Frontal cortex (tissue), 4 donors: ENCODE data around the gene SLC66A2. TPM values are rescaled to one million over a fixed set of nuclear protein-coding genes. Genes with fewer than 3 reads are reported as not detected.

Experiments
- DNase-seq, 2 donors: peaks; one replicate each; pipeline ENCODE4 v3.0.0; 2012; ENCODE audit warnings: low spot score in 2 of 2
- FAIRE-seq: peaks from 2 replicates; lab custom pipeline; 2012; peaks lifted over from hg19 to GRCh38; lab: Jason Lieb, UNC
- total RNA-seq: library from RNA; depleted of rRNA; stranded (reverse); fragments of >200 nt; gene quantifications from one replicate; pipeline ENCODE4 v1.2.3, GENCODE V29; 2014
- donor health status: control.
- donor health status: control.
- donor health status: control.

The SLC66A2 gene
- total RNA-seq, 1 donor from 2014 or later, result 29.8 TPM

- no peak for FAIRE-seq
- DNase-seq, result no peak
Measured at GRCh38 chr18:79940814-79941472, 10.5 kb downstream of the SLC66A2 start.

- DNase-seq (no peak), FAIRE-seq (no peak)
Measured at GRCh38 chr18:79940126-79940813, 11.2 kb downstream of the SLC66A2 start.

DNA sequence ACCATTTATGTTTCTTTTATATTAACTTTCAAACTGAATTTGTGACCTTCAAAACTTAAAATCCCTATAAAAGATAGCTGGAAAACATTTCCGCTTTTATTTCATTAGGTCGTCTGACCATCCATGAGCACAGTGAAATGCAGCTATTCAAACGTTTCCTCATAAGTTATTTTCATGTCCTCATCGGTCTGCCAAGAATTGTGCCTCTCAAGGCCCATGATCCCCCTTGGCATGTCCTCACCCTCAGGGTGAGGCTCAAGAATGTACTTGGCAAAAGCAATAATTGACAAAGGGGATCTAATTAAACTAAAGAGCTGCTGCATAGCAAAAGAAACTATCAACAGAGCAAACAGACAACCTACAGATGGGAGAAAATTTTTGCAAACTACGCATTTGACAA, 12.4 kb downstream of the SLC66A2 start:
- DNase-seq (no peak), FAIRE-seq (no peak)

DNA sequence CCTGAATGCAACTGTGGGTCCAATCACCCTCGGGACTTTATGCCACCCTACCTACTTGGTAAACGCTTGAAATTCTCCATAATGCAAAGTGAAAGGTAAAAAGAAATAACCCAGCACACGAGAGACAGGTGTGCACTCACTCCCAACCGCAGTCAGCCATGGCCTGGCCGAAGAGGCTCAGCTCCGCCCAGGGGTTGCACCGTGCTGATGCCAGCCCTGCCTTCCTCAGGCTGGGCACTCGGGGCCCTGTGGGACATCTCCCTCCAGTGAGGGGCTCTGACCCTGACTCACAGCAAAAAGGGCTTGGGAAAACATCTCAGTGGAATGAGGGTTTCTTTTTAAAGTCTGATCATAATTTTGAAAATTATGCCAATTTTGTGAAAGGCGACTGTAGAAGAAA, 13.3 kb downstream of the SLC66A2 start:
- FAIRE-seq (no peak), DNase-seq (no peak)

DNA sequence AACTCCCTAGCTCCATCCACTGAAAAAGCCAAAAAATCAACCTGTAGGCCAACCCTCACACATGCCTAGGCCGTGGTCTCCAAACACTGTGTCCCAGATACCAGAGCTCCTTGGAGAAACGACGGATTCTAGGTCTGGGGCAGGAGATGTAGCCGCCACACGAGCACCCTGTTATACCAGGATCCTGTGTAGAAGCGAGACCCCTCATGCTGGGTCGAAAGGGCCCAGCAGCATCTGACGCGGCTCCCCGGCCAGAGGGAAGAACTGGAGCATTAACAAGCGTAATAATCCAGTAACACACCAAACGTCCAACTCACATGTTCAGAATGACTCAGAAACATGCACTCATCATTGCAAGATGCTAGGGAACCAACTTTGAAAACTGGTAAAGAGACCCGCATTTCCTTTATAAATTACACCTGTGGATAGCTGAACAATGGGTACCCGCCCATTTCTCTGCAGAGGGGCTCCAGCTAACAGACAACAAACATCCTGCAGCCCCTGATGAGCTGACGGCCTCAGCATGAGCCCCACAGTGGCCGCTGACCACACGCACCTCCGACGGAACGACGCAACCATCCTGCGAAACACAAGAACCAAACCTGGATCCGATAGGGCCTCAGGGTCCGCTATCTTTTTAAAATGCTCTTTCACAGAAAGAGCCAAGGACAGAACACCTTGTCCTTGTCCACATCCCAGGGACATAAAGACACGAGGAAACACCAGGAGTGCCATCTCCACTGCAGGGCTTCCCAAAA, 14.2 kb downstream of the SLC66A2 start:
- no peak for DNase-seq
- FAIRE-seq, result no peak

- FAIRE-seq (no peak), DNase-seq (no peak)
Measured at GRCh38 chr18:79936641-79937040, 14.8 kb downstream of the SLC66A2 start.

DNA sequence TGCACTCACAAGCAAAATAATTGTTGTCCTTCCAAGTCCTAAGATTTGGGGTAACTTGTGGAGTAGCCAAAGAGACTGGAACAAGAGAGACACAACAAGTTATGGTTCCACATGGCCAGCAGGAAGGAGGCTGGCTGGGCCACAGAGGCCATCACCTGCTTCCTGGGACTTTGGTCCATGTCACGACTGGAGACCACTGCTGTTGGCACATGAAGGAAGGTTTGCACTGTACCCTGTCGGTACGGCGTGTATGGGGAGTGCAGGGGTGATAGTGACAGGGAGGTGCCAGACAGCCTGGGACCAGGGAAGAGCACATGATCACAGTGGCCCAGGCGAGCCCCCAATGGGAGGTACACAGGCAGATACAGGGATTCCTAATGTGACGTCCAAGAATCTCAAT, 15.5 kb downstream of the SLC66A2 start:
- FAIRE-seq (no peak), DNase-seq (no peak)

DNA sequence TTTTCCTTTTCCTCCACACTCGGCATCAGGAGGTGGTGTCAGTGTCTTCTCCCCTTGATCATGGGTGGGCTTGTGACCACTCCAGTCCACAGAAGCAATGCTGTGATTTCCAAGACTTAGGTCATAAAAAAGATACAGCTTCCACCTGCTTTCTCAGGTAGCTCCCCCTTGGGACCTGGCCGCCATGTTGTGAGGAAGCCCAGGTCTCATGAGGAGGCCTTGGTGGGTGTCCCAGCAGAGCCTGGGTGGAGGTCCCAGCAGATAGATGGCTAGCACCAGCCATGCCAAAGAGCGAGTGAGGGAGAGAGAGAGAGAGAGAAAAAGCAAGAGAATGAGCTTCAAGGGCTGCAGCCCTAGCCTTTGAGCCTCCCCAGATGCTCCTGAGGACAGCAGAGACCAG, 16.0 kb downstream of the SLC66A2 start:
- FAIRE-seq (no peak), DNase-seq (no peak)

DNA sequence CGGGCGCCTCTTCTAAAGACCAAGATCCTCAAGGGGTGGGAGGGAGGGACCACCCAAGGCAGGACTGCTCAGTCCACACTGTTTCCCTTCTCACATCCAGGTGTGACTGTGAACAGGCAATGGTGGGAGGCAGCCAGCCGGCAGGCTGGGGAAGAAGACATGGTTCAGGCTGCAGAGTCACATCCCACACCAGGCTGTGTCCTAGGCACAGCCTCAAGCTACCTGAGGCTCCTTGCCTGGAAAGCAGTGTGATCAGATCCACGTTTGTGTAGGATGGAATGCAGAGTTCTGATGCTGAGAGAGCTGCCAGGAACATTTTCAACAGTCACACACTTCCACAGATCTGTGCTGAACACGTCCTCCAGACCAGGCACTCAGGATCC, 16.4 kb downstream of the SLC66A2 start:
- FAIRE-seq, result no peak

GRCh38 chr18:79934311-79935097, 16.9 kb downstream of the SLC66A2 start:
- no peak for DNase-seq
- no peak for FAIRE-seq

More for the DNA sequence above, 16.4 kb downstream of the SLC66A2 start:
- DNase-seq, result no peak

DNA sequence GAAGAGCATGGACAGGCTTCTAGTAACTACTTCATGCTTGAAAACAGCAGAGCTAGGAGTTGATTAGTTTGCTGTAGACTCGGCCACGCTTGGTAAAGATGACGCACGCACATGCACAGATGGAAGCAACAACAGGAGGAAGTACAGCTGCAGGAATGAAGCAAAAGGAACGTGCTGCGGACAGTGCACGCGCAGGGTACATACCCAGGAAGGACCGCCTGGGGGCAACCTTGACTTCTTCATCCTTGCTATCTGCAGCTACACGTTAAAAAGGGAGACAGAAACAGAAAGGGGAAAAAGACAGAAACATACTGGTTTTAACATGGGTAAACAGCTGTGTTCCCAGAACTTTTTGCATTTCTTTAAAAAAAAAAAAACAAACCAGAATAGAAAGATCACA, 17.7 kb downstream of the SLC66A2 start:
- FAIRE-seq (no peak), DNase-seq (no peak)

GRCh38 chr18:79932907-79933306, 18.5 kb downstream of the SLC66A2 start:
- DNase-seq (no peak), FAIRE-seq (no peak)

DNA sequence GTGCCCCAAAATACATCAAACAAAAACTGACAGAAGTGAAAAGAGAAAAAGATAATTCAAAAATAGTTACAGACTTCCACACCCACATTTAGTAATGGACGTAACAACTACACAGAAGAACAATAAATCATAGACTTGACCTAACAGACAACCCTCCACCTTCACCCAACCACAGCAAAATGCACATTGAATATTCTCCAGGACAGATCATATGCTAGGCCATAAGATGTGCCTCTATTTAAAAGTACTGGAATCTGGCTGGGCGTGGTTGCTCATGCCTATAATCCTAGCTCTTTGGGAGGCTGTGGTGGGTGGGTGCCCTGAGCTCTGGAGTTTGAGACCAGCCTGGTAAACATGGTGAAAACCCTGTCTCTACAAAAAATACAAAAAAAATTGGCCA, 20.0 kb downstream of the SLC66A2 start:
- no peak for FAIRE-seq
- DNase-seq, result no peak

DNA sequence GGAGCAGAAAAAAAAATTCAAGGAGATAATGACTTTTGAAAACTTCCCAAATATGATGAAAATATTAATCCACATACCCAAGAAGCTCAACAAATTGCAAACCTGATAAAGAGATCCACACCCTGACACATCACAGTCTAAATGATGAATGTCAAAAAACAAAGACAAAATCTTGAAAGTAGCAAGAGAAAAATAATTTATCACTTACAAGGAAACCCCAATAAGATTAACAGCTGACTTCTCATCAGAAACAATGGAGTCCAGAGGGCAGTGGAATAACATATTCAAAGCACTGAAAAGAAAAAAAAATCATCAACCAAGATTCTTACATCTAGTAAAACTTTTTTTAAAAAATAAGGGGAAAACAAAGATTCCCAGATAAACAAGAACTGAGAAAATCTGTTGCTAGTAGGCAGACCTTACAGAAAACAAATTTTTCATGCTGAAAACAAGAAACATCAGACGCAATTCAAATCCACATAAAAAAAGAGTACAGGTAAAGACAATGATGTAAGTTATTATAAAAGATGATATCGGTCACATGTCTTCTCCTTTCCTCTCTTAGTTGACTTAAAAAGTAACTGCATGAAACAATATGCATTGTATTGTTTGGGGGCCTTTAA, 21.3 kb downstream of the SLC66A2 start:
- DNase-seq, result no peak
- FAIRE-seq, result no peak

DNA sequence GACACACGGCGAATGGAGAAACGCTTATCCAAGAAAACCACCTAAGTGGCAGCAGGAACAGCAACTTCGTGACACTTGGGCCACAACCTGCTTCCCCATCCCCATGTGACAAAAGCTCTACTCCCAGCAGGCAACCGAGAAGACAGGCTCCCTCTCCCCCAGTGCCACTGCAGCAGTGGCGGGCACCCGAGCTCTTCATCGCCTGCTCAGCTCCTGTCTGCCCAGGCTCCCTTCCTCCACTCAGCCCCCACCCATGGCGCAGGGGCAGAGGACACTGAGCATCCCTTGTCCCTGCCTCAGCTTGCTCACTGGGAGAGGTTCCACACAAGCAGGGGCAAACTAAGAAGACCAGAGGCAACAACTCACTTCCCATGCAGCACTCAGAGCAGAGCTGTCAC, 22.9 kb downstream of the SLC66A2 start:
- DNase-seq, result no peak
- no peak for FAIRE-seq

- FAIRE-seq (no peak), DNase-seq (no peak)
Measured at GRCh38 chr18:79927607-79928562, 23.6 kb downstream of the SLC66A2 start.

GRCh38 chr18:79926715-79927606, 24.5 kb downstream of the SLC66A2 start:
- no peak for DNase-seq
- FAIRE-seq, result no peak

- no peak for DNase-seq
Measured at GRCh38 chr18:79926306-79926705, 25.1 kb downstream of the SLC66A2 start.

More at GRCh38 chr18:79926306-79926705, 25.1 kb downstream of the SLC66A2 start:
- no peak for FAIRE-seq
